Gastroesophageal sphincter (tissue), 3 donors: ENCODE results near the gene LUC7L3.

Source experiments
- POLR2A ChIP-seq, 2 donors: fragments of 450-650 bp; IDR thresholded peaks; one replicate each; pipeline ENCODE4 v1.6.1; 2017; ENCODE audit warnings: antibody characterized with exemption in 2 of 2, mild to moderate bottlenecking in 2 of 2, moderate library complexity in 1 of 2
- POLR2AphosphoS5 ChIP-seq: sonication (generic); formaldehyde crosslinking; IDR thresholded peaks from one replicate; pipeline ENCODE4 v1.6.1; 2017; ENCODE audit warnings: antibody characterized with exemption
- TF ChIP-seq, protein P1 (sequence below), 4 experiments: fragments of 200-600 bp in 2 of 4; fragments of 450-650 bp in 2 of 4; sonication (generic) in 1 of 4; IDR thresholded peaks; one replicate each; pipeline ENCODE4 v1.5.1; 2017 to 2019; ENCODE audit warnings: antibody characterized with exemption in 4 of 4, mild to moderate bottlenecking in 2 of 4, moderate library complexity in 2 of 4

GRCh38 chr17:50763716-50764475, 44.5 kb downstream of the LUC7L3 start:
- no peak for TF ChIP-seq POLR2AphosphoS5
- TF ChIP-seq, protein P1, sequence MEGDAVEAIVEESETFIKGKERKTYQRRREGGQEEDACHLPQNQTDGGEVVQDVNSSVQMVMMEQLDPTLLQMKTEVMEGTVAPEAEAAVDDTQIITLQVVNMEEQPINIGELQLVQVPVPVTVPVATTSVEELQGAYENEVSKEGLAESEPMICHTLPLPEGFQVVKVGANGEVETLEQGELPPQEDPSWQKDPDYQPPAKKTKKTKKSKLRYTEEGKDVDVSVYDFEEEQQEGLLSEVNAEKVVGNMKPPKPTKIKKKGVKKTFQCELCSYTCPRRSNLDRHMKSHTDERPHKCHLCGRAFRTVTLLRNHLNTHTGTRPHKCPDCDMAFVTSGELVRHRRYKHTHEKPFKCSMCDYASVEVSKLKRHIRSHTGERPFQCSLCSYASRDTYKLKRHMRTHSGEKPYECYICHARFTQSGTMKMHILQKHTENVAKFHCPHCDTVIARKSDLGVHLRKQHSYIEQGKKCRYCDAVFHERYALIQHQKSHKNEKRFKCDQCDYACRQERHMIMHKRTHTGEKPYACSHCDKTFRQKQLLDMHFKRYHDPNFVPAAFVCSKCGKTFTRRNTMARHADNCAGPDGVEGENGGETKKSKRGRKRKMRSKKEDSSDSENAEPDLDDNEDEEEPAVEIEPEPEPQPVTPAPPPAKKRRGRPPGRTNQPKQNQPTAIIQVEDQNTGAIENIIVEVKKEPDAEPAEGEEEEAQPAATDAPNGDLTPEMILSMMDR (IDR thresholded peaks at IDR 0.05) = no peak
- TF ChIP-seq POLR2A (IDR thresholded peaks at IDR 0.05) = no peak
